ENCODE results near the gene ELANE. TPM values are rescaled to one million over a fixed set of nuclear protein-coding genes. Genes with fewer than 3 reads are reported as not detected.

ELANE gene
- total and polyA plus RNA-seq, 2 experiments from 2014 or later: 0.81 to 0.83 TPM

DNA sequence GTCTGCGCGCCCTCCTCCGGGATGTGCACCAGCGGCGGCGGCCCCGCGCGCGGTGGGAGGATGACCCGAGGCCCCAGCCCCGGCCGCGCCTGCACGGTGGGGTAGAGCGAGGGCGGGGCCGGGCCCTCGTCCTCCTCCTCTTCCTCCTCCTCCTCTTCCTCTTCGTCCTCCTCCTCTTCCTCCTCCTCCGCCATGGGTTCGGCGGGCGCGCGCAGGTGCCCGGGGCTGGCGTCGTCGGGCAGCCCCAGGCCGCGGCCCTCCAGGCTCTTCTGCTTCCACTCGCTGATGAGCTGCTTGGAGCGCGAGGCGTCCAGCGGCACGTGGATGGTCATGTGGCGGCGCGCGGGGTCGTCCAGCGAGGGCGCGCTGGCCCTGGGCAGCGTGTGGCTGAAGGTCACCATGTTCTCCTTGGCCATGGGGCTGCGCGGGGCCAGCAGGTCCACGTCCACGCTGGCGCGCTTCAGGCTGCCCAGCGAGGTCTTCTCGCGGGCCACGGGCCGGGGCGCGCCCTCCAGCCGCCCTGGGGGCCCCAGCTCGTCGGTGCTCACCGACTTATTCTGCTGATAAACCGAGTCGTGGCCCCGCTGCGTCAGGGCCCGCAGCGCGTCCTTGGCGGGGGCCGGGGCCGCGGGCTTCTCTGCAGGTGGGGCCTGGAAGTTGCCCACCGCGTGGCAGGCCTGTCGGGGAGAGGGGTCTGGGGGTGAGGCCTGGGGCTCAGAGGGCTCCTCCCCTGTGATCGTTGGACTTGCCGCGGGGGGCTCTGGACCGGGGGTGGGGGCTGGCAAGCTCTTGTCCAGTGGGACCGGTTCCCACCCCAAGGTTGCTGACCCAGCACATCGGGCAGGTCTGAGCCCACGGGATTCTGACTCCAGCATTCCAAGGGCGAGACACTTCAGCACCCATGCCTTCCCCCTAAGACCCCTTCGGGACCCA, 38.6 kb upstream of the ELANE start:
- Histone ChIP-seq H3K27me3 (no peaks in the 10 kb centered on the region), H2AFZ (no peak overlapping the region), H3K9me2 (replicated peaks; ENCODE audit: insufficient read depth) (no peaks in the 10 kb centered on the region), H3K4me2 (no peak overlapping the region), H3K9me3 (ENCODE audit: low read depth) (no peaks in the 10 kb centered on the region), H4K20me1 (ENCODE audit: insufficient read depth, poor library complexity, severe bottlenecking) (peaks cover 30% of the 10 kb centered on the region), H3K36me3 (replicated peaks; ENCODE audit: insufficient read depth, low read depth) (peaks cover 5% of the 10 kb centered on the region), H3K79me2 (peaks cover 12% of the 10 kb centered on the region), H3K4me1 (ENCODE audit: insufficient read depth) (no peaks in the 10 kb centered on the region), H3K4me3 (no peak overlapping the region), H3K27ac (no peak overlapping the region)
- DNase-seq (ENCODE audit: low spot score): no peak
- WGBS (ENCODE audit: low lambda C conversion rate, missing lambda C conversion rate): 99% methylated on average over 44 of the region's 87 CpGs
- TF ChIP-seq CTCF (IDR thresholded peaks at IDR 0.05; ENCODE audit: poor library complexity): no peak
- TF ChIP-seq EZH2 (IDR thresholded peaks at IDR 0.05; ENCODE audit: borderline replicate concordance): no peak
- TF ChIP-seq EZH2phosphoT487 (IDR thresholded peaks at IDR 0.05; ENCODE audit: low read depth, severe bottlenecking, unreplicated experiment): no peak

DNA sequence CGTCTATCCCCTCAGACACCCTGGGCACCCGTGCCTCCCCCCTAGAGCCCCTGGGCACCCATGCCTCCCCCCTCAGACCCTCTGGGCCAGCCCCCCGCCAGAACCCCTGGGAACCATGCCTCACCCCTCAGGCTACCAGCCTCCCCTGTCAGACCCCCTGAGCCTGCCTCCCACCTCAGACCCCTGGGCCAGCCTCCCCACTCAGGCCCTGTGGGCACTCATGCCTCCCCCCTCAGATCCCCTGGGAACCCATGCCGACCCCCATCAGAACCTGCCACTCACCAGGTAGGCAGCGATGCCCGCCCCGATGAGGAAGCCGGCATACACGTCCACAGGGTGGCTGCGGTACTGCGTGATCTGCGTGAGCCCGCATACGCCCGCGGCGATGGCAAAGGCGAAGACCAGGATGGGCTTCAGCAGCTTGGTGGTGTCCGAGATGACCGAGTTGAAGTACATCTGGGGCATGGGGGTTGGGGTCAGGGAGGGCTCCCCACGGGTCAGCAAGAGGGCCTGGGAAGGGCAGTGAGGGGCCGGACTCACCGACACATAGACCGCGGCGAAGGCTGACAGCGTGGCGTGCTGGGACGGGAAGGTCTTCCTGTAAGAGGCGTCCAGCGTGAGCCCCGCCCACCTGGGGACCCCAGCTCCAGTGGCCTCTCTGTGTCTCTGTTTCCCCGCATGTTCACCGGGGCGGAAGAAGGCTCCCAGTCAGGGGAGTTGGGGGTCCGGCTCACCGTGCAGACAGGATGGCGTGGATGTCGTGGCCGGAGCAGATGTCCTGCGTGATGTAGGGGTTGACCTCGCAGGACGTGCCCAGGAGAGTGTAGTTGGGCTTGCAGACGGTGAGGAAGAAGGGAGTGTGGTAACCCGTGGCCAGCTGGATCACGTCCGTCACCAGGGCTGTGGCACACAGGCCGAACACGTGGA, 37.7 kb upstream of the ELANE start:
- Histone ChIP-seq H3K4me3 (no peak overlapping the region), H3K27me3 (no peaks in the 10 kb centered on the region), H3K9me3 (ENCODE audit: low read depth) (no peaks in the 10 kb centered on the region), H3K36me3 (replicated peaks; ENCODE audit: insufficient read depth, low read depth) (peaks cover 4% of the 10 kb centered on the region), H3K4me2 (no peak overlapping the region), H3K9me2 (replicated peaks; ENCODE audit: insufficient read depth) (no peaks in the 10 kb centered on the region), H3K27ac (no peak overlapping the region), H4K20me1 (ENCODE audit: insufficient read depth, poor library complexity, severe bottlenecking) (peaks cover 20% of the 10 kb centered on the region), H3K4me1 (ENCODE audit: insufficient read depth) (no peaks in the 10 kb centered on the region), H2AFZ (no peak overlapping the region), H3K79me2 (peaks cover 4% of the 10 kb centered on the region)
- DNase-seq (ENCODE audit: low spot score): no peak
- 92% methylated on average over 41 of the region's 49 CpGs for WGBS (ENCODE audit: low lambda C conversion rate, missing lambda C conversion rate)
- TF ChIP-seq EZH2 (IDR thresholded peaks at IDR 0.05; ENCODE audit: borderline replicate concordance) (no peak), CTCF (IDR thresholded peaks at IDR 0.05; ENCODE audit: poor library complexity) (no peak), EZH2phosphoT487 (IDR thresholded peaks at IDR 0.05; ENCODE audit: low read depth, severe bottlenecking, unreplicated experiment) (no peak)

DNA sequence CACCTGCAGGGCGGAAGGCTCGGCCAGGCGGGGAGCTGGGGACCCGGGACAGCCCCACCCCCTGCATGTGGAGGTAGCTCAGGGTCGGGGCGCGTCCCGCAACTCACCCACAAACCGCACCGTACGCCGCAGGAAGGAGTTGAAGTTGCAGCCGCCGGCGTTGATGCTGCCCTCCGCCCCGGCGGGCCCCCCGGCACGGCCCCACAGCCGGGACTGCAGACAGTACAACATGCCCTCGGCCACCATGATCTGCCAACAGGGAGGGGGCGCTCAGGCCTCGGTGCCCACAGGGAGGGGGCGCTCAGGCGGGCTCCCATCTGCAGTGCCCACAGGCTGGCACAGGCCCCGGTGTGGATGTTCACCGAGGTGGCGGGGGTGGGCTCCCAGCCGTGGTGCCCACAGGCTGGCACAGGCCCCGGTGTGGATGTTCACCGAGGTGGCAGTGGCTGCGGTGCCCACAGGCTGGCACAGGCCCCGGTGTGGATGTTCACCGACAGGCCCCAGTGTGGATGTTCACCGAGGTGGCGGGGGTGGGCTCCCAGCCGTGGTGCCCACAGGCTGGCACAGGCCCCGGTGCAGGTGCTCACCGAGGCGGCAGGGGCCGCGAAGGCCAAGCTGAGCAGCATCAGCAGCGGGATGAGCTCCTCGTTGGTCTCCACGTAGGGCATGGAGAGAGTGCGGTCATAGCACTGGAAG, 36.9 kb upstream of the ELANE start:
- Histone ChIP-seq H3K4me3 (no peak overlapping the region), H3K36me3 (replicated peaks; ENCODE audit: insufficient read depth, low read depth) (no peaks in the 10 kb centered on the region), H3K9me2 (replicated peaks; ENCODE audit: insufficient read depth) (no peaks in the 10 kb centered on the region), H3K27ac (no peak overlapping the region), H3K27me3 (no peaks in the 10 kb centered on the region), H3K79me2 (no peaks in the 10 kb centered on the region), H4K20me1 (ENCODE audit: insufficient read depth, poor library complexity, severe bottlenecking) (peaks cover 12% of the 10 kb centered on the region), H2AFZ (no peak overlapping the region), H3K4me1 (ENCODE audit: insufficient read depth) (no peaks in the 10 kb centered on the region), H3K9me3 (ENCODE audit: low read depth) (no peaks in the 10 kb centered on the region), H3K4me2 (no peak overlapping the region)
- no peak for TF ChIP-seq EZH2 (IDR thresholded peaks at IDR 0.05; ENCODE audit: borderline replicate concordance)
- TF ChIP-seq CTCF (IDR thresholded peaks at IDR 0.05; ENCODE audit: poor library complexity): no peak
- no peak for TF ChIP-seq EZH2phosphoT487 (IDR thresholded peaks at IDR 0.05; ENCODE audit: low read depth, severe bottlenecking, unreplicated experiment)
- no peak for DNase-seq (ENCODE audit: low spot score)
- 95% methylated on average over 22 of the region's 47 CpGs for WGBS (ENCODE audit: low lambda C conversion rate, missing lambda C conversion rate)

All from hepatocyte (in vitro differentiated cells).